ENCODE results near the gene HSPB2.
A peak's percentile ranks its signal among the peaks of the same experiment; 100 is the strongest.
"Not testable (repeated sequence)": the region's sequence is repeated elsewhere in the genome, so short reads cannot be mapped to it uniquely, and the experiment has no call there.

The HSPB2 gene, protein sequence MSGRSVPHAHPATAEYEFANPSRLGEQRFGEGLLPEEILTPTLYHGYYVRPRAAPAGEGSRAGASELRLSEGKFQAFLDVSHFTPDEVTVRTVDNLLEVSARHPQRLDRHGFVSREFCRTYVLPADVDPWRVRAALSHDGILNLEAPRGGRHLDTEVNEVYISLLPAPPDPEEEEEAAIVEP

GRCh38 chr11:111912535-111912934 is at the start of gene HSPB2:
TSS of gene HSPB2 (plus strand) at chr11:111912734. CDS start at chr11:111912830, 96 bp downstream.
- peak; percentile 36 for DNase-seq (ENCODE audit: low spot score)

DNA sequence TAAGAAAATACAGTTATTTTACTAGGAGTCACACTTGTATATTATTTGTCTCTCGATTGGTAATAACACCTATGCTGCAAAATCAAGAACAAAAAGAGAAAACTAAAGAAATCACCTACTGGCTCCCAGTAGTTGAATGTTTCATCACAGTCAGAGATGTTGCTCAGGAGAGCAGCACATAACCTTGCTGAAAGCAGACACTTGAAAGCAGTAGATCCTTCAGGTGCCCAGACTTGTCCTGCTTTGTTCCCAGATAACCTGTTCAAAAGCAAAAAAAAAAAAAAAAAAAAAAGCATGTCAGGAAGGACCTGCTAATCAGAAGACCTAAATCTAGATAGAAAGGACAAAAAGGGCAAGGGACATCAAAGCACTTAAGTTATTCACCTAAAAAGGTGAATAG is 42.4 kb upstream of the HSPB2 start:
- no peak for DNase-seq (ENCODE audit: low spot score)

DNA sequence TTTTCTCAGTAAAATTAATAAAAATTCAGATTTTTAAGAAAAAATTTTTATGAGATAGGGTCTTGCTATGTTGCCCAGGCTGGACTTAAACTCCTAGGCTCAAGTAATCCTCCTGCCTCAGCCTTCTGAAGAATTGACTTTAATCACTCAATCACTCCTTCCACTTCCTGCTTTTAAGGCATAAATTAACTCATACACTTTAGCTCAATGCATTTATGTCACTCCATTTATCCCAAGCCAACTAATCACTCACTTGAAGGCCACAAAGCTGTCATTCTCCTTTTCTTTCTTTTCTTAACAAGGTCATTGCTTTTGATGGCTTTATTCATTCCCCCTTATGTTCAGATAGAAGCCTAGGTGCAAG is 42.0 kb upstream of the HSPB2 start:
- no peak for DNase-seq (ENCODE audit: low spot score)

DNA sequence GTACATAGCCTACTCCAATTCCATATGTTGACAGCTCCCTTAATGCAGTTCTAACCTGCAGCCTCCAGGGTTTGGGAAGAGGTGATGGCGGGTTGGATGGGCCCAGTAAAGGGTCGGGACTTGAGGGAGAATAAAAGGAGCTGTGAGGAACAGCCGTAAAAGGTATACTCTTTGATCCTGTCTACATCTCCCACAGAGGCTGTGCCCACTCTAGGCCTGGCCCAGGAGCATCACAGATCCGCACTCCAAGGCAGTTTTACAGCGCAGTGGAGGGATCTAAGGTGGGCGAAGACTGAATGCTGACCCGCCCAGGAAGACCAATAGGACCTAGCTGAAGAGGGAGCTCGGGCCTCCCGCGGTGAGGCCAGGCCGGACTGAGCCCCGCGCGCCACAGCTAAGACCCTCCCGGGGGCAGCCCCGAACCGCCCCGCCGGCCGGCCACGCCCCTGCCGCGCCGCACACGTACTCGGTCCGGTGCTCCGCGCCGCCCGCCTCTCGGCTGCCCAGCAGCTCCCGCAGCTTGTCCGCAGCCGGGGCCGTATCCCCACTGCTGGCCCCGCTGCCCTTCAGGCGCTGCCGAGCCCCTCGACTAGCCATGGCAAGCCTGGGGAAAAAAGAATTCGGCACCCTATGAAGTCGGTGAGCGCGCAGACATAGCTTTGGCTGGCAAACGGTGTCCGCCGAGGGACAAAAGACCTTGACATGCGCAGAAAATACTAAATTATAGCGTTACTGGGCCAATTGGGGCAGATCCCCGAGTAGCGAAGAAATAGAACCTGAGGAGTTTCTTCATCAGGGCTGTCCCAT is 41.4 kb upstream of the HSPB2 start, which contains the start of gene ALG9:
Gene ALG9 (minus strand): TSS at position 696 of the 807 bp plus-strand sequence. CDS start 99 bp downstream, at position 597.
- peak; percentile 92 for DNase-seq (ENCODE audit: low spot score)

DNA sequence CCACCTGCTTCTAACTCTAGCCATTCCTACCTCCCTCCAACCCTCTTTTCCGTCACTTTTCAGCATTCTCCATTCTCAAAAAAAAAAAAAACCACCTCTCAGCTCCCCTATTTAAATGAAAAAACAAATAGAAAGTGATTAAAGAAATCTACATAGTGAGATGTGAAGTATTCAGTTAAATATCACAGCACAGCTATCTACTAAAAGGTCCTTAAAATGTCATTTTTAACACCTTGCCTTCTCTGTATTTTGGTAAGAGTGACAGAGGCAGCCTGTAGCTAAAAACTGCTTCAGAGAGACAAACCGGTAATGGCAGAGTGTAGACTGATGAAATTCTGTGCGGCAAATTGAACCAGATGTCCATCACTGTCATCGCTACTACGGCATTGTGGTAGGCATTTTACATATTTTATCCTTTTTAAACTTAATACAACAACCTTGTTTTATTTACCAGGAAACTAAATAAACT is 40.8 kb upstream of the HSPB2 start:
- DNase-seq (ENCODE audit: low spot score), result peak; percentile 18

DNA sequence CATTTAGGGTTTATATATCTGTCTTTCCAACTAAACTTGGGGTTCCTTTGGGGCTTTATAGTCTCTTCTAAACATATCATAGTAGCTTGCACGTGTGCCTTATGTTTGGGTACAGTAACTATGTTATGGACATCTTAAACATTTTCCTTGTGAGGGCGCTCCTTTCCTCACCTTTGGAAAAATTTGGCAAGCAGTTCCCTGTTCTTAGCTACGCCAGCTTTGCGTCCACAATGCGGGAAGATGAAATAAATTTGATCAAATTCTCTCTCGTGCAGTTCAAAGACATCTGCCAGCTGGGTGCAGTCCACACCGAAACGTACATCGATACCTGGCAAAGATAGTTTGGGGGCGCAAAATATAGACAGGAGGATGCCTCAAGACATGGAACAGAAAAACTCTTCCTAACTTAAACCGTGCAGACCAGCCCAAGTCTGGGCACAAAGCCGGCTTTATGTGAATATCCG is 34.1 kb upstream of the HSPB2 start:
- no peak for DNase-seq (ENCODE audit: low spot score)

- DNase-seq (ENCODE audit: low spot score), result peak; percentile 96
Measured at GRCh38 chr11:111878849-111879636, 33.5 kb upstream of the HSPB2 start, which contains the start of the genes CFAP68 and FDXACB1. TSS of gene CFAP68 (plus strand) at chr11:111879541. CDS start at chr11:111879561, 20 bp downstream. TSS of gene FDXACB1 (minus strand) at chr11:111879165. CDS start at chr11:111879132, 33 bp downstream.

GRCh38 chr11:111879637-111879960 is 32.9 kb upstream of the HSPB2 start:
- no peak for DNase-seq (ENCODE audit: low spot score)

- DNase-seq (ENCODE audit: low spot score), result no peak
Measured at GRCh38 chr11:111882202-111882601, 30.3 kb upstream of the HSPB2 start.

GRCh38 chr11:111885053-111885452 is 27.5 kb upstream of the HSPB2 start:
- DNase-seq (ENCODE audit: low spot score), result not testable (repeated sequence)

DNA sequence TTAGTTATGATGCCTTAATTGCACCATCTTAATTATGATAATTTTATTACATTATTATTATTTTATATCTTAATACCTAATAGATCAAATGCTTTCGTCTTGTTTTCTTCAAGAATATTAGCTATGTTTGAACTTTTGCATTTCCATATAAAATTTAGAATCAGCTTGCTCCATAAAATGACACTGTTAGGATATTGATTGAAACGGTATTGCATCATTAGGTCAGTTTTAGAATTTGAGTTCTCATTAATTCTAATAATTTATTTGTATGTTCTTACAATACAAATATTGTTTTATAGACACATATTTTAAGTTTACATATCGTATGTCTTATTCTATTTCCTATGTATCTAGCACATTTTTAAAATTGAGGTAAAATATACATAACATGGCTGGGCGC is 26.5 kb upstream of the HSPB2 start:
- no peak for DNase-seq (ENCODE audit: low spot score)

GRCh38 chr11:111886844-111887243 is 25.7 kb upstream of the HSPB2 start:
- DNase-seq (ENCODE audit: low spot score), result no peak

DNA sequence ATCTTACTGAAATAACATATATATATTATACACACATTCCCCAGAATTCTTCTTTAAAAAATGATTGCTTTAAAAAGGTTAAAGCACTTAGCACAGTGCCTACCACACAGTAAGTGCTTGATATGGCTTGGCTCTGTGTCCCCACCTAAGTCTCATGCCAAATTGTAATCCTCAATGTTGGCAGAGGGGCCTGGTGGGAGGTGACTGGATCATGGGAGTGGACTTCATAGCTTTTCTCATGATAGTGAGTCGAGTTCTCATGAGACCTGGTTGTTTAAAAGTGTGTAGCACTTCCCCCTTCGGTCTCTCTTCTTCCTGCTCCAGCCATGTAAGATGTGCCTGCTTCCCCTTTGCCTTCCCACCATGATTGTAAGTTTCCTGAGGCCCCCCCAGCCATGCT is 7.1 kb upstream of the HSPB2 start:
- no peak for DNase-seq (ENCODE audit: low spot score)

GRCh38 chr11:111906680-111907079 is 5.9 kb upstream of the HSPB2 start:
- DNase-seq (ENCODE audit: low spot score), result no peak

DNA sequence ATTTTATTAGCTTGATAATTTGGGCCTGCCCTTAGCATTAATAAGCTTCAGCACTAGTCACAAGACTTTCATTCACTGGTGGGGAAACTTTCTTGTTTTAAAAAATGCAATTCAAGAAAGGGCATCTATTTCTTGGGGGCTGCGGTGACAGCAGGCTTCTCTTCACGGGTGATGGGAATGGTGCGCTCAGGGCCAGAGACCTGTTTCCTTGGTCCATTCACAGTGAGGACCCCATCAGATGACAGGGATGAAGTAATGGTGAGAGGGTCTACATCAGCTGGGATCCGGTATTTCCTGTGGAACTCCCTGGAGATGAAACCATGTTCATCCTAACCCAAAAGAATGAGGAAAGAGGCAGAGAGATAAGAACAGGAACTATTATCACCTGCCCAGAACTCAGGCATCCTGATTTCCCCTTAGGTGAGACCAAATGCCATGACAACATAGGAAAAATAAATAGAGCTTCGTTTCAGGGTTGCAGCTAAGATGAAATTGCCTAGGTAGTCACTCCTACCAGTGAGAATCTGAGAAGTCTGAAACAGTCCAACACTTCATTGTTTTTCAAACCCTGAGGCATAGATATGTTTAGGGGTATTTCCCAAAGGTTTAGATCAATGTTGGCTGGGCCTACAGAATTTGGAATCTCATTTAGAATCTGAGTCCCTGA is 3.8 kb upstream of the HSPB2 start:
- DNase-seq (ENCODE audit: low spot score), result no peak

DNA sequence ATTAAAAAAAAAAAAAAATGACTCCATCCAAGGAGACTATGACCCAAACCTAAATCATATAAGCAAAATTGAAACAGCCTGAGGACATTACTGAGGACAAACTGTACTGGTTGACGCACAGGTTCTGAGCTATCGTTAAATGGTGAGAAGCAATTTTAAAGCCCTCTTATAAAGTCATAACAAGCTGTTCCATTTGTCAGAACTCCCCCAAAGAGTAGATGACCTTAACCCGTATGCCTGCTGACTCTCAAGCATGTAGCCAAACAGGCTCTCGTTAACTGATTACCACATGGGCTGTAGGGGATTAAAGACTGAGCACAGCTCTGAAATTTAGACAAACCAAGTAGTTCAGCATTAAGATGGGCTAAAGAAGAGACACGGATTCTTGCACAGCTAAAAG is 3.2 kb upstream of the HSPB2 start:
- DNase-seq (ENCODE audit: low spot score), result no peak

- peak; percentile 48 for DNase-seq (ENCODE audit: low spot score)
Measured at GRCh38 chr11:111910676-111911562, 1.6 kb upstream of the HSPB2 start.

DNA sequence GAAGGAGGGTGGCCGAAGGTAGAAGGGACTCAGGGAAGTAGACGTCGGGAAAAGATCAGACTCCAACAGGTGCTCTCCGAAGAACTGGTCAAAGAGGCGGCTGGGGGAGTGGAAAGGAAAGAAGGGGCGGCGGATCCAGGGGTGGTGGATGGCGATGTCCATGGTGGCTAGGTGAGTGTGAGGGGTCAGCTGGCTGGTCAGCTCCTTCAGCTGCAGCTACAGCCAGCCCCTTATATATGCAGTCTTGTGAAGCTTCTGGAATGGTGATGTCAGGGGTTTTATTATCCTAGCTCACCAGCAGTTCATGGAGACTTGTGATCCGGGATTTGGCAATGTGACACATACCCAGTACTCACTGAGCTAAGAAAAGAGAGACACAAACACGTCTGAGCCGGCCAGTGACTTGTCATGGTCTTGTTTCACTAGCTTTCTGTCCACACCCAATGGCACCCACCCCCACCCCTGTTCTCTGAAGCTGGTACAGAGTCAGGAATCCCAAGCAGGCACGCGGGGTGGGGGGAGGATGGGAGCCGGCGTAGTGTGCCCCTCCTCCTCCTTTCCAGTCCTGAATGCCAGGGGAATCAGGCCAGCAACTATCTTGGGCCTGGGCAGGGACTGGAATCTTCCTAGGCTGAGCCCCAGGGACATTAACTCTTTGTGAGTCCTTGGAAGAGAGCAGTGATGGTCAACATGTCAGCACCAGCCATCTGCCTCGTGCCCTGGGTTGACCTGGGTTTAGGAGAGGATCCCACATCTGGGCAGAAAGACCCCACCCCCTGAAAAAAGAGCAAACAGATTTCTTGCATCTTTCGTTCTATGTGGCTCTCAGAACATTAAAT is 752 bp upstream of the HSPB2 start, which contains the start of gene CRYAB:
Gene CRYAB (minus strand): TSS at position 208 of the 839 bp plus-strand sequence. CDS start 46 bp downstream, at position 162.
- peak; percentile 92 for DNase-seq (ENCODE audit: low spot score)

DNA sequence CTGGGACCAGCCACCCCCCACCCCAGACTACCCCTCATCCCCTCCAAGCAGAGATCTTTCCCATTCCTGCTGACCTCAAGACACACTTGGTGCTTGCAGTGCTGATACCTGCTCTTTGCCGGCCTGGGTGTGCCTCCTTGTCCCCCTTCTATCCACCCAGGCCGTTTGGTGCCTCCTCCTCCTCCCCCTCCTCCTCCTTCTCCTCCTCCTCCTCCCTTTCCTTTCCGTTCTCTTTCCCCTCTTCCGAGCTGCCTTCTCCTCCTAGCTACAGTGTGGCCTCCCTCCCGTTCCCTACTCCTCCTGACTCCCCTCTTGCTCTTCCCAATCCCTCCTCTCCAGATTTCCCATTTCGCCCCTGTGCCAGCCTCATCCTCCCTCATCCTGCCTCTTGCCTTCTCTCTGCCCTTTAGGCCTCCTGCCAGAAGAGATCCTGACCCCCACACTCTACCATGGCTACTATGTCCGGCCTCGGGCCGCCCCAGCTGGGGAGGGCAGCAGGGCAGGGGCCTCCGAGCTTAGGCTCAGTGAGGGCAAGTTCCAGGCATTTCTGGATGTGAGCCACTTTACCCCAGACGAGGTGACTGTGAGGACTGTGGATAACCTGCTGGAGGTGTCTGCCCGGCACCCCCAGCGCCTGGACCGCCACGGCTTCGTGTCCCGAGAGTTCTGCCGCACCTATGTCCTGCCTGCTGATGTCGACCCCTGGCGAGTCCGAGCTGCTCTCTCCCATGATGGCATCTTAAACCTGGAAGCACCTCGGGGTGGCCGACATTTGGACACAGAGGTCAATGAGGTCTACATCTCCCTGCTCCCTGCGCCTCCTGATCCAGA is 712 bp downstream of the HSPB2 start:
- peak; percentile 41 for DNase-seq (ENCODE audit: low spot score)
